Measurements from ENCODE around the gene PDCD11.

The PDCD11 gene

GRCh38 chr10:103447187-103447586 is 50.8 kb downstream of the PDCD11 start:
- H3K4me3 ChIP-seq: no peak overlapping the region
- peaks cover 58 to 77% (median 75%) of the 10 kb centered on the region in 3 donors for H3K36me3 ChIP-seq
- intact Hi-C loops (cut with DNase I; ENCODE audit: low total_unique reads): no loop called here
- TF ChIP-seq CTCF (IDR thresholded peaks at IDR 0.05): no peak
- H3K4me1 ChIP-seq: peaks cover 9 to 79% (median 63%) of the 10 kb centered on the region in 4 donors
- H3K9me3 ChIP-seq: no peaks in the 10 kb centered on the region
- DNase-seq: no peak
- no peaks in the 10 kb centered on the region for H3K27me3 ChIP-seq
- H3K27ac ChIP-seq: peak overlapping the region; percentile 93 to 97

- Histone ChIP-seq H3K27ac (peak overlapping the region; percentile 93 to 97), H3K27me3 (no peaks in the 10 kb centered on the region), H3K4me3 (peak overlapping the region; percentile 70 to 94), H3K36me3 (peaks cover 48 to 61% (median 61%) of the 10 kb centered on the region in 3 donors), H3K9me3 (no peaks in the 10 kb centered on the region), H3K4me1 (peaks cover 9 to 79% (median 65%) of the 10 kb centered on the region in 4 donors)
- intact Hi-C loops (cut with DNase I; ENCODE audit: low total_unique reads): no loop called here
- no peak for TF ChIP-seq CTCF (IDR thresholded peaks at IDR 0.05)
- peak; percentile 87 to 88 for DNase-seq
Measured at GRCh38 chr10:103448746-103449145, 52.3 kb downstream of the PDCD11 start.

GRCh38 chr10:103449208-103450144 is 53.0 kb downstream of the PDCD11 start:
- no peaks in the 10 kb centered on the region for H3K27me3 ChIP-seq
- no peaks in the 10 kb centered on the region for H3K9me3 ChIP-seq
- TF ChIP-seq CTCF (IDR thresholded peaks at IDR 0.05): no peak
- H3K4me3 ChIP-seq: peak overlapping the region; percentile 70 to 94
- H3K4me1 ChIP-seq: peaks cover 9 to 72% (median 65%) of the 10 kb centered on the region in 4 donors
- peaks cover 41 to 54% (median 54%) of the 10 kb centered on the region in 3 donors for H3K36me3 ChIP-seq
- peak overlapping the region; percentile 93 to 97 for H3K27ac ChIP-seq
- intact Hi-C loops (cut with DNase I; ENCODE audit: low total_unique reads): no loop called here
- peak in 1 of 2 donors; percentile 69 for DNase-seq

GRCh38 chr10:103450201-103450695 is 53.8 kb downstream of the PDCD11 start:
- H3K36me3 ChIP-seq: peaks cover 33 to 46% (median 46%) of the 10 kb centered on the region in 3 donors
- H3K27me3 ChIP-seq: no peaks in the 10 kb centered on the region
- intact Hi-C loops (cut with DNase I; ENCODE audit: low total_unique reads): no loop called here
- TF ChIP-seq CTCF (IDR thresholded peaks at IDR 0.05): no peak
- H3K4me3 ChIP-seq: peak overlapping the region; percentile 70 to 94
- DNase-seq: peak in 1 of 2 donors; percentile 53
- peaks cover 9 to 64% (median 58%) of the 10 kb centered on the region in 4 donors for H3K4me1 ChIP-seq
- H3K27ac ChIP-seq: peak overlapping the region; percentile 93 to 97
- no peaks in the 10 kb centered on the region for H3K9me3 ChIP-seq

GRCh38 chr10:103451091-103451813 is 54.8 kb downstream of the PDCD11 start:
- intact Hi-C loops (cut with DNase I; ENCODE audit: low total_unique reads): no loop called here
- H3K27ac ChIP-seq: peak overlapping the region; percentile 93 to 97
- peaks cover 9 to 54% (median 48%) of the 10 kb centered on the region in 4 donors for H3K4me1 ChIP-seq
- no peaks in the 10 kb centered on the region for H3K27me3 ChIP-seq
- no peak for TF ChIP-seq CTCF (IDR thresholded peaks at IDR 0.05)
- peak overlapping the region; percentile 70 to 94 for H3K4me3 ChIP-seq
- peaks cover 29 to 40% (median 39%) of the 10 kb centered on the region in 3 donors for H3K36me3 ChIP-seq
- H3K9me3 ChIP-seq: no peaks in the 10 kb centered on the region
- peak; percentile 82 to 90 for DNase-seq

All from tibial artery (tissue), 4 donors.